ENCODE data around the gene RFPL4AL1. TPM values are rescaled to one million over a fixed set of nuclear protein-coding genes. Genes with fewer than 3 reads are reported as not detected.

RFPL4AL1 gene
- total and polyA plus RNA-seq, 12 donors: not detected

GRCh38 chr19:55795021-55795420 lies 26.1 kb downstream of the RFPL4AL1 start:
- no peak for TF ChIP-seq POLR2A (IDR thresholded peaks at IDR 0.05)
- TF ChIP-seq CTCF (IDR thresholded peaks at IDR 0.05): no peak
- H3K27ac ChIP-seq: no peak overlapping the region
- peaks cover 3% of the 10 kb centered on the region for H3K27me3 ChIP-seq
- intact Hi-C loops (cut with DNase I): no loop called here
- no peak overlapping the region for H3K4me3 ChIP-seq
- H3K36me3 ChIP-seq (replicated peaks in 1 of 2): no peaks in the 10 kb centered on the region
- H3K9me3 ChIP-seq (replicated peaks in 1 of 3): no peaks in the 10 kb centered on the region
- DNase-seq: no peak
- no peaks in the 10 kb centered on the region for H3K4me1 ChIP-seq (replicated peaks in 1 of 2)
- 79 to 91% (median 85%) methylated on average over 11 of the region's 11 CpGs for WGBS, 4 donors

- Histone ChIP-seq H3K9me3 (replicated peaks in 1 of 3) (no peaks in the 10 kb centered on the region), H3K27ac (no peak overlapping the region), H3K27me3 (peaks cover 3% of the 10 kb centered on the region), H3K4me1 (replicated peaks in 1 of 2) (no peaks in the 10 kb centered on the region), H3K4me3 (no peak overlapping the region), H3K36me3 (replicated peaks in 1 of 2) (no peaks in the 10 kb centered on the region)
- no peak for DNase-seq
- intact Hi-C loops (cut with DNase I): loop anchor here in 1 of 2 donors (10.0 kb wide), 1 partner anchor 287 kb away; no protein-coding TSS in a partner anchor
- TF ChIP-seq POLR2A (IDR thresholded peaks at IDR 0.05) (no peak), CTCF (IDR thresholded peaks at IDR 0.05) (no peak)
- 57 to 68% (median 64%) methylated on average over 7 of the region's 7 CpGs for WGBS, 4 donors
Measured at GRCh38 chr19:55801416-55801815, 32.5 kb downstream of the RFPL4AL1 start.

- Histone ChIP-seq H3K4me3 (no peak overlapping the region), H3K27me3 (no peaks in the 10 kb centered on the region), H3K9me3 (replicated peaks in 1 of 3) (no peaks in the 10 kb centered on the region), H3K36me3 (replicated peaks in 1 of 2) (no peaks in the 10 kb centered on the region), H3K4me1 (replicated peaks in 1 of 2) (no peaks in the 10 kb centered on the region), H3K27ac (no peak overlapping the region)
- no peak for DNase-seq
- TF ChIP-seq POLR2A (IDR thresholded peaks at IDR 0.05) (no peak), CTCF (IDR thresholded peaks at IDR 0.05) (no peak)
- 77 to 89% (median 86%) methylated on average over 2 of the region's 2 CpGs for WGBS, 4 donors
- intact Hi-C loops (cut with DNase I): loop anchor here in 1 of 2 donors (10.0 kb wide), 1 partner anchor 287 kb away; no protein-coding TSS in a partner anchor
Measured at GRCh38 chr19:55802281-55802680, 33.4 kb downstream of the RFPL4AL1 start.

- TF ChIP-seq POLR2A (IDR thresholded peaks at IDR 0.05): no peak
- TF ChIP-seq CTCF (IDR thresholded peaks at IDR 0.05): peak; percentile 15 to 50 (median 38)
- no peaks in the 10 kb centered on the region for H3K36me3 ChIP-seq (replicated peaks in 1 of 2)
- no peak overlapping the region for H3K27ac ChIP-seq
- no peaks in the 10 kb centered on the region for H3K4me1 ChIP-seq (replicated peaks in 1 of 2)
- intact Hi-C loops (cut with DNase I): loop anchor here in 1 of 2 donors (10.0 kb wide), 1 partner anchor 295 kb away; no protein-coding TSS in a partner anchor
- no peaks in the 10 kb centered on the region for H3K27me3 ChIP-seq
- 24 to 37% (median 28%) methylated on average over 14 to 20 of the region's 20 CpGs for WGBS, 4 donors
- no peak overlapping the region for H3K4me3 ChIP-seq
- no peaks in the 10 kb centered on the region for H3K9me3 ChIP-seq (replicated peaks in 1 of 3)
- peak; percentile 32 to 80 (median 56) for DNase-seq
Measured at GRCh38 chr19:55809381-55810058, 40.6 kb downstream of the RFPL4AL1 start.

Data from adrenal gland (tissue), 12 donors.